Skin of body (tissue), 2 donors: ENCODE measurements around the gene SLC19A3. TPM values are rescaled to one million over a fixed set of nuclear protein-coding genes. Genes with fewer than 3 reads are reported as not detected.
A peak's percentile ranks its signal among the peaks of the same experiment; 100 is the strongest.
"Not testable (repeated sequence)": the region's sequence is repeated elsewhere in the genome, so short reads cannot be mapped to it uniquely, and the experiment has no call there.

Experiments
- DNase-seq: peaks from one replicate; lab custom pipeline; 2025; lab: John Stamatoyannopoulos, UW
- total RNA-seq: library from RNA; depleted of rRNA; stranded (reverse); fragments of >200 nt; gene quantifications from one replicate; pipeline ENCODE4 v1.2.3, GENCODE V29; 2014

SLC19A3 gene
- 18.3 TPM for total RNA-seq

GRCh38 chr2:227717687-227718567 lies at the start of gene SLC19A3:
TSS of gene SLC19A3 (minus strand) at chr2:227718028. CDS start at chr2:227702318, 15,710 bp downstream.
- peak; percentile 82 for DNase-seq

GRCh38 chr2:227766373-227766883 lies 48.6 kb upstream of the SLC19A3 start:
- DNase-seq: peak; percentile 48

GRCh38 chr2:227765788-227766372 lies 48.1 kb upstream of the SLC19A3 start:
- DNase-seq: no peak

- DNase-seq: peak; percentile 16
Observed at GRCh38 chr2:227761740-227762476, 44.1 kb upstream of the SLC19A3 start.

GRCh38 chr2:227759411-227760118 lies 41.7 kb upstream of the SLC19A3 start:
- no peak for DNase-seq

GRCh38 chr2:227756261-227756660 lies 38.4 kb upstream of the SLC19A3 start:
- not testable (repeated sequence) for DNase-seq

GRCh38 chr2:227748079-227748478 lies 30.3 kb upstream of the SLC19A3 start:
- no peak for DNase-seq

GRCh38 chr2:227745594-227745993 lies 27.8 kb upstream of the SLC19A3 start, which contains the start of gene SCYGR8:
TSS of gene SCYGR8 (plus strand) at chr2:227745894. CDS start at chr2:227745894, 0 bp downstream.
- no peak for DNase-seq

GRCh38 chr2:227740705-227741104 lies 22.9 kb upstream of the SLC19A3 start:
- not testable (repeated sequence) for DNase-seq

- no peak for DNase-seq
Observed at GRCh38 chr2:227739351-227739750, 21.5 kb upstream of the SLC19A3 start.

GRCh38 chr2:227728035-227728434 lies 10.2 kb upstream of the SLC19A3 start, which contains the start of gene SCYGR7:
TSS of gene SCYGR7 (plus strand) at chr2:227728335. CDS start at chr2:227728335, 0 bp downstream.
- DNase-seq: no peak

GRCh38 chr2:227724394-227725039 lies 6.7 kb upstream of the SLC19A3 start, which contains the start of gene SCYGR6:
TSS of gene SCYGR6 (minus strand) at chr2:227724757. CDS start at chr2:227724757, 0 bp downstream.
- no peak for DNase-seq

GRCh38 chr2:227722821-227723220 lies 5.0 kb upstream of the SLC19A3 start:
- DNase-seq: not testable (repeated sequence)

- no peak for DNase-seq
Observed at GRCh38 chr2:227720680-227721079, 2.9 kb upstream of the SLC19A3 start.

GRCh38 chr2:227719641-227720040 lies 1.8 kb upstream of the SLC19A3 start:
- no peak for DNase-seq

GRCh38 chr2:227716501-227716900 lies 1.3 kb downstream of the SLC19A3 start:
- DNase-seq: no peak

GRCh38 chr2:227713291-227713690 lies 4.5 kb downstream of the SLC19A3 start:
- no peak for DNase-seq

GRCh38 chr2:227710986-227711385 lies 6.8 kb downstream of the SLC19A3 start:
- no peak for DNase-seq

- DNase-seq: no peak
Observed at GRCh38 chr2:227707390-227707789, 10.4 kb downstream of the SLC19A3 start.

GRCh38 chr2:227706859-227707258 lies 11.0 kb downstream of the SLC19A3 start:
- no peak for DNase-seq
